ENCODE measurements around the gene MRPL37. TPM values are rescaled to one million over a fixed set of nuclear protein-coding genes. Genes with fewer than 3 reads are reported as not detected.
"Not testable (repeated sequence)": the region's sequence is repeated elsewhere in the genome, so short reads cannot be mapped to it uniquely, and the experiment has no call there.

MRPL37 gene
- total RNA-seq, 1 donor from 2014 or later = 158 TPM

GRCh38 chr1:54230507-54231339 lies 30.8 kb downstream of the MRPL37 start:
- peaks cover 30% of the 10 kb centered on the region for H3K4me1 Mint-ChIP-seq
- peak overlapping the region; percentile 59 for H3K27ac Mint-ChIP-seq
- intact Hi-C loops (cut with micrococcal nuclease) = loop anchor here (2.0 kb wide), 6 partner anchors 30 to 258 kb away; partner anchors contain the start of genes CYB5RL, MRPL37 and SSBP3
- DNase-seq = no peak
- peaks cover 38% of the 10 kb centered on the region for H3K36me3 Mint-ChIP-seq (ENCODE audit: low read depth)
- peak overlapping the region; percentile 8 for H3K4me3 Mint-ChIP-seq
- H3K27me3 Mint-ChIP-seq = no peaks in the 10 kb centered on the region
- H3K9me3 Mint-ChIP-seq = no peaks in the 10 kb centered on the region

DNA sequence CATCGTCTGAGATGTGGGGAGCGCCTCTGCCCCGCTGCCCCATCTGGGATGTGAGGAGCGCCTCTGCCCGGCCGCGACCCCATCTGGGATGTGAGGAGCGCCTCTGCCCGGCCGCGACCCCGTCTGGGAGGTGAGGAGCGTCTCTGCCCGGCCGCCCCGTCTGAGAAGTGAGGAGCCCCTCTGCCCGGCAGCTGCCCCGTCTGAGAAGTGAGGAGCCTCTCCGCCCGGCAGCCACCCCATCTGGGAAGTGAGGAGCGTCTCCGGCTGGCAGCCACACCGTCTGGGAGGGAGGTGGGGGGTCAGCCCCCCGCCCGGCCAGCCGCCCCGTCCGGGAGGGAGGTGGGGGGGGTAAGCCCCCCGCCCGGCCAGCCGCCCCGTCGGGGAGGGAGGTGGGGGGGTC lies 33.2 kb downstream of the MRPL37 start:
- H3K9me3 Mint-ChIP-seq; intact Hi-C loops (cut with micrococcal nuclease); H3K4me3 Mint-ChIP-seq; H3K27me3 Mint-ChIP-seq; H3K27ac Mint-ChIP-seq; DNase-seq: not testable (repeated sequence)
- H3K4me1 Mint-ChIP-seq = peaks cover 27% of the 10 kb centered on the region
- H3K36me3 Mint-ChIP-seq (ENCODE audit: low read depth) = peaks cover 42% of the 10 kb centered on the region

DNA sequence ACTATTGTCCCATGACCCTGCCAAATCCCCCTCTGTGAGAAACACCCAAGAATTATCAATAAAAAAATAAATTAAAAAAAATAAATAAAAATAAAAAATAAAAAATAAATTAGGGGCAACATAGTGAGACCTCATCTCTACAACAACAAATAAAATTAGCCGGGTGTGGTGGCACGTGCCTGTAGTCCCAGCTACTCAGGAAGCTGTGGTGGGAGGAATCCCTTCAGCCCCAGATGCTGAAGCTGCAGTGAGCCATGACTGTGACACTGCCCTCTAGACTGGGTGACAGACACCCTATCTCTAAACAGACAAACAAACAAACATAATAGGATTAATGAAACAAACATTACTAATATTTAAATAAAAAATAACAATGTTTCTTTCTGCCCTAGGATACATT lies 34.3 kb downstream of the MRPL37 start:
- H3K4me3 Mint-ChIP-seq = no peak overlapping the region
- no peak overlapping the region for H3K27ac Mint-ChIP-seq
- DNase-seq = no peak
- H3K4me1 Mint-ChIP-seq = peaks cover 22% of the 10 kb centered on the region
- no peaks in the 10 kb centered on the region for H3K9me3 Mint-ChIP-seq
- no peaks in the 10 kb centered on the region for H3K27me3 Mint-ChIP-seq
- intact Hi-C loops (cut with micrococcal nuclease) = no loop called here
- peaks cover 41% of the 10 kb centered on the region for H3K36me3 Mint-ChIP-seq (ENCODE audit: low read depth)

DNA sequence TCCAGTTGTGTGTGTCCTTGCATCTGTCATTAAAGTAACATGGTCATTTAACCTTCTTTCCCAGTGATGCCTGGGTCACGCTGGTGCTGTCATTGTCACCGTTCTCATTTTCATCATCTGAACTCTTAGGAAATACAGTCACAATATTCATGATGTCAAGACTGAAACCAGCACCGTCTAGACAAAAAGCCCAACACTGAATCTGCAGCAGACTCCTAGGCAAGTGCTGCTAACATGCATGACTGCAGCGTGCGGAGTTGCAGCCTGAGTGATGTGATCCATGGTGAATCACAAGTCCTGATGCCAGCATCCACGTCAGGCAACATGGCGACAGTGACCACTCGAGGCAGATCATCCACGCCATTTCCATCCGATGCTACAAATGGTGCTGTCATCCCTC lies 37.6 kb downstream of the MRPL37 start:
- peaks cover 37% of the 10 kb centered on the region for H3K36me3 Mint-ChIP-seq (ENCODE audit: low read depth)
- H3K4me1 Mint-ChIP-seq = peaks cover 4% of the 10 kb centered on the region
- H3K27me3 Mint-ChIP-seq = no peaks in the 10 kb centered on the region
- no peak for DNase-seq
- no peak overlapping the region for H3K4me3 Mint-ChIP-seq
- intact Hi-C loops (cut with micrococcal nuclease) = no loop called here
- no peak overlapping the region for H3K27ac Mint-ChIP-seq
- H3K9me3 Mint-ChIP-seq = no peaks in the 10 kb centered on the region

GRCh38 chr1:54238353-54239034 lies 38.5 kb downstream of the MRPL37 start:
- DNase-seq = no peak
- Mint-ChIP-seq H3K4me1 (peaks cover 6% of the 10 kb centered on the region), H3K9me3 (no peaks in the 10 kb centered on the region), H3K4me3 (no peak overlapping the region), H3K27ac (no peak overlapping the region), H3K27me3 (no peaks in the 10 kb centered on the region), H3K36me3 (ENCODE audit: low read depth) (peaks cover 41% of the 10 kb centered on the region)
- intact Hi-C loops (cut with micrococcal nuclease) = no loop called here

DNA sequence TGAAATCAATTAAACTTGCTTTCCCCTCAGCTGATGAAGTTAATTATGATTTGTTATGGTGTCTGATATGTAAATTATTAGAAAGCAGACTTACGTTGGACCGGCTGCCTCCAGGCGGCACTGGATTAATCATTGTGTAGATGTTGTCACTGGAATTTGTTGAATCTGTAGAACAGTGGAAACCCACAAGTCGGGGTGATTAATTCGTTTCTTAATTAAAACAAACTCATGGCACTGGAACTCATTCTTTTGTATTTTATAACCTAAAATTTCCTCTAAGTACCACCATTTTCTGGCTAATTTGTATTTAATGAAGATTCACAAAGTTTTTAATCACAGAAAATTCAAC lies 39.0 kb downstream of the MRPL37 start:
- H3K27ac Mint-ChIP-seq = no peak overlapping the region
- H3K9me3 Mint-ChIP-seq = no peaks in the 10 kb centered on the region
- H3K36me3 Mint-ChIP-seq (ENCODE audit: low read depth) = peaks cover 45% of the 10 kb centered on the region
- H3K27me3 Mint-ChIP-seq = no peaks in the 10 kb centered on the region
- H3K4me1 Mint-ChIP-seq = peaks cover 6% of the 10 kb centered on the region
- H3K4me3 Mint-ChIP-seq = no peak overlapping the region
- intact Hi-C loops (cut with micrococcal nuclease) = no loop called here
- DNase-seq = no peak

DNA sequence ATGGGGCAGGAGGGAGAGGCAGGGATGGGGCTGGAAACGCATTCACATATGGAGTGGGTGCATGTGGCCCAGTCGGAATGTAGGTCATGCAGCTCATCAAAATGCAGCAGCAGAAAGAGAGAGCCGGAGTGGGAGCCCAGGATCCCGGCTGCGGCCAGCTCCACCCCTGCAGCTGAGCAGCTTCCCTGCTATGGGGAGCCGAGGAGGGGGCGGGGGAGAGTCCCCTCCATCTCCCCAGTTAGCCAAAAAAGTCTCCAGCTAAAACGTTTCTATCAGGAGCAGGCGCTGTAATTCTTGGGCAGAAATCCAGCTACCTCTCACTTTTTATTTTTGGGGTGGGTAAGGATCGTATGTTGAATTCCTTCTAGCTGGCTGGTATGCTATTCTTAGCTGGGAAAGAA lies 39.7 kb downstream of the MRPL37 start:
- intact Hi-C loops (cut with micrococcal nuclease) = no loop called here
- Mint-ChIP-seq H3K9me3 (no peaks in the 10 kb centered on the region), H3K27ac (no peak overlapping the region), H3K36me3 (ENCODE audit: low read depth) (peaks cover 44% of the 10 kb centered on the region), H3K4me3 (no peak overlapping the region), H3K4me1 (peaks cover 6% of the 10 kb centered on the region), H3K27me3 (no peaks in the 10 kb centered on the region)
- DNase-seq = no peak

DNA sequence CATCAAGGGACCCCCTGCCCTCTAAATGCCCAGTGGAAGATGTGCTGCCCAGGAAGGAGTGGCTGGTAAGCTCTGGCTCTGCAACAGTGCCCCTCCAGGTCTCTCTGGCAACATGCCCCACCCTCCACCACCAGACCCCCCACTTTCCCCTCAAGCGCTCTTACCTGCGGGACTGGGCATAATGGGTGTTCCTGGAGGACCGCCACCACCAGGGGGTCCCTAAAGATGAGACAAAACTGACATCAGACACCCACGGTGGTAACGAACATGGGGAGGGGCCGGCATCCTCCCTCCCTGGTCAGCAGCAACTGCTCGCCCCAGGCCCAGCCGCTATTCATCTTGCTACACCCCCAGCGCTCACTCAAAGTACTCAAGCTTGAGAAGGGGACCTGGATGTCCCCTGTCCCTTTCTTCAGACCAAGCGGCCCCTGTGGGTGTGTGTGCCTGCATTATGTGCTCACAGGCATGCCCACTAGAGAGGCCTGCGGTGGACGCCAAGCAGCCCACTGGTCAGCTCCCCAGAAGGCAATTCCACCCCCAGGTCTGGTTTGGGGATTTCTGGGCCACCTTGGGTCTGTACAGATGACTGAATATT lies 40.9 kb downstream of the MRPL37 start:
- Mint-ChIP-seq H3K9me3 (no peaks in the 10 kb centered on the region), H3K27me3 (no peaks in the 10 kb centered on the region), H3K4me1 (peaks cover 3% of the 10 kb centered on the region), H3K27ac (no peak overlapping the region), H3K4me3 (no peak overlapping the region), H3K36me3 (ENCODE audit: low read depth) (peaks cover 41% of the 10 kb centered on the region)
- intact Hi-C loops (cut with micrococcal nuclease) = no loop called here
- DNase-seq = no peak

GRCh38 chr1:54241364-54241763 lies 41.4 kb downstream of the MRPL37 start:
- no peak for DNase-seq
- Mint-ChIP-seq H3K9me3 (no peaks in the 10 kb centered on the region), H3K27ac (peak overlapping the region; percentile 54), H3K36me3 (ENCODE audit: low read depth) (peaks cover 40% of the 10 kb centered on the region), H3K4me3 (no peak overlapping the region), H3K4me1 (peaks cover 4% of the 10 kb centered on the region), H3K27me3 (no peaks in the 10 kb centered on the region)
- intact Hi-C loops (cut with micrococcal nuclease) = no loop called here

DNA sequence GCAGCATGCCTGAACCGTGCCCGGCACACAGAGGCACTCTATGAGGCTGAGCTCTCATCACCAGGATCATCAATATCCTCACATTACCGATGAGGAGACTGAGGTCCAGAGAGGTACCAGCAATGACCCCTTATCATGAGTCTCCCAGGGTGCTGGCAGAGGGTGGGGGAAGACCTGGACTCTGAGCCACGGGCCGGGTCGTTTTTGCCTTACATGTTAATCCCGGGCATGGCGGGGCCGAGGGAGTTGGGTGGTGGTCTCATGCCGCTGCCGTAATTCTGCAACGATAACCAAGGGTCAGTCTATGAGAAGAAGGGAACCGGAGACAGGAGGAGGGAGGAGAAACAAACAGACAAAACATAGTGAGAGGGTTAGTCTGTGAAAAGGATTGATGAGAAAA lies 43.1 kb downstream of the MRPL37 start:
- peaks cover 30% of the 10 kb centered on the region for H3K36me3 Mint-ChIP-seq (ENCODE audit: low read depth)
- no peaks in the 10 kb centered on the region for H3K27me3 Mint-ChIP-seq

DNA sequence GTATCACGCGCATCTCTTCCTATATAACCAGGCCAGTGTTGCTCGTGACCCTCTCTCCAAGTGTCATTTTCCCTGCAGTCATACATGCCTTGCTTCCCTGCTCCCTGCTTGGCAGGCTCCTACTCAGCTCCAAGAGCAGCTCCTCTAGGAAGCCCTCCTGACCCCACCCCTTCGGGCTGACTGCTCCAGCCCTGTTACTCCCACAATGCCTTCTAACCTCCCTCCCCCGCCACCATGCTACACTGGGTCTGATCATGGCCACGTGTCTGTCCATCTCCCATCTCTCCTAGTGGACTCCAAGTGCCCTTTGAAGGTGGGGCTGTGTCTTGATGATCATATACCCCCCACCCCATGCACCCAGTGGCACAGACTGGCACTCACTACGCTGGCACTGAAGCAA lies 44.7 kb downstream of the MRPL37 start:
- peaks cover 4% of the 10 kb centered on the region for H3K4me1 Mint-ChIP-seq
- peak overlapping the region; percentile 2 for H3K27ac Mint-ChIP-seq

More for the DNA sequence above, 43.1 kb downstream of the MRPL37 start:
- H3K9me3 Mint-ChIP-seq = no peaks in the 10 kb centered on the region
- H3K4me1 Mint-ChIP-seq = peaks cover 4% of the 10 kb centered on the region
- intact Hi-C loops (cut with micrococcal nuclease) = no loop called here
- H3K4me3 Mint-ChIP-seq = no peak overlapping the region
- DNase-seq = no peak
- H3K27ac Mint-ChIP-seq = peak overlapping the region; percentile 57

GRCh38 chr1:54245501-54245900 lies 45.5 kb downstream of the MRPL37 start:
- Mint-ChIP-seq H3K27ac (no peak overlapping the region), H3K4me3 (no peak overlapping the region), H3K9me3 (no peaks in the 10 kb centered on the region), H3K4me1 (peaks cover 4% of the 10 kb centered on the region), H3K36me3 (ENCODE audit: low read depth) (peaks cover 23% of the 10 kb centered on the region), H3K27me3 (no peaks in the 10 kb centered on the region)
- no peak for DNase-seq
- intact Hi-C loops (cut with micrococcal nuclease) = no loop called here

More for the DNA sequence above, 44.7 kb downstream of the MRPL37 start:
- no peak overlapping the region for H3K4me3 Mint-ChIP-seq
- no peaks in the 10 kb centered on the region for H3K27me3 Mint-ChIP-seq
- intact Hi-C loops (cut with micrococcal nuclease) = no loop called here
- H3K9me3 Mint-ChIP-seq = no peaks in the 10 kb centered on the region
- no peak for DNase-seq
- H3K36me3 Mint-ChIP-seq (ENCODE audit: low read depth) = peaks cover 23% of the 10 kb centered on the region

DNA sequence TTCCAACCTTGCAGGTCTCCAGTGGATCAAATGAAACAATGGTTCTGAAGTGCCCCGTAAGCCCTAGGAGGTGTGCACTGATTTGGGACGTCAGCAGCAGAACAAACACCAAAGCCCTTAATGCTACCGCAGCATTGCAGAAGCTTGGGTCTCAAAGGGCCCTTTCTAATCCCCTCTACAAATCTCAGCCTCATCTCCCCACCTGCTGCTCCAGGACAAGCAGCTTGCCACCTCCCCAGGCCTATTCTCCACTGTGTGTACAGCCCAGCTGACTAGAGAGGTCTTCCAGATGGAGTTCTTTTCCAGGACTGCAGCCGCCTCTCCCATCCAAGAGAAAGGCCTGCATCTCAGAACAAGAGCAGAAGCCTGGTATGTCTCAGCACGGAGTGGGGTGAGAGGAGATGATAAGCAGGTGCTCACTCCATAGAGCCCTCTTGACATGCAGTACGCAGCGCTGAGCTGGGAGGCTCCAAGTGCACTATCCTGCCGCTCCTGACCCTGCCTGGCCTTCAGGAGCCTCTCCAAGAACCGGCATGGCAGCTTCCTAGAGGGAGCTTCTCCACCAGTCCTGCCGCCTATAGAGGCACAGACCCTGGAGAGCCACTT lies 46.3 kb downstream of the MRPL37 start:
- H3K4me3 Mint-ChIP-seq = no peak overlapping the region
- intact Hi-C loops (cut with micrococcal nuclease) = no loop called here
- DNase-seq = no peak
- no peaks in the 10 kb centered on the region for H3K9me3 Mint-ChIP-seq
- H3K27ac Mint-ChIP-seq = peak overlapping the region; percentile 65
- peaks cover 23% of the 10 kb centered on the region for H3K36me3 Mint-ChIP-seq (ENCODE audit: low read depth)
- no peaks in the 10 kb centered on the region for H3K27me3 Mint-ChIP-seq
- H3K4me1 Mint-ChIP-seq = peaks cover 4% of the 10 kb centered on the region

Measured in activated CD4-positive, alpha-beta T cell treated with anti-CD3 and anti-CD28 coated beads, Interleukin-2, amount 10 ng/mL, durations not matched to agents 24 days and 14 days (primary cell).